Liver (tissue), 9 donors: ENCODE data around the gene NOVA2. TPM values are rescaled to one million over a fixed set of nuclear protein-coding genes. Genes with fewer than 3 reads are reported as not detected.

Experiments
- DNase-seq: peaks from one replicate; pipeline ENCODE4 v3.0.0-alpha.2; 2017; ENCODE audit warnings: low spot score
- H3K27ac ChIP-seq, 2 donors: one replicate each; pipeline ENCODE4 v1.7.0; 2013; ENCODE audit warnings: inconsistent platforms in 2 of 2, low read length in 2 of 2, control low read depth in 1 of 2, low read depth in 1 of 2, mild to moderate bottlenecking in 1 of 2
- H3K27me3 ChIP-seq, 4 donors: one replicate each; pipeline versions ENCODE4 v1.6.1 to v1.7.0; 2013; ENCODE audit warnings: low read length in 3 of 4, inconsistent platforms in 1 of 4, mild to moderate bottlenecking in 1 of 4, moderate library complexity in 1 of 4; ENCODE audit not compliant: control insufficient read depth in 4 of 4, insufficient read depth in 4 of 4
- H3K36me3 ChIP-seq, 4 donors: one replicate each; pipeline versions ENCODE4 v1.6.1 to v1.7.0; 2013; ENCODE audit warnings: low read length in 3 of 4, mild to moderate bottlenecking in 3 of 4, low read depth in 1 of 4, moderate library complexity in 1 of 4; ENCODE audit not compliant: control insufficient read depth in 4 of 4, insufficient read depth in 3 of 4
- H3K4me1 ChIP-seq, 4 donors: one replicate each; pipeline versions ENCODE4 v1.6.1 to v1.7.0; 2013; ENCODE audit warnings: low read length in 3 of 4, mild to moderate bottlenecking in 3 of 4, moderate library complexity in 1 of 4; ENCODE audit not compliant: control insufficient read depth in 4 of 4, insufficient read depth in 4 of 4
- H3K4me3 ChIP-seq, 3 donors: one replicate each; pipeline versions ENCODE4 v1.6.1 to v1.7.0; 2013; ENCODE audit warnings: low read length in 3 of 3, control low read depth in 1 of 3, low read depth in 1 of 3, mild to moderate bottlenecking in 1 of 3
- H3K9ac ChIP-seq, 2 donors: one replicate each; pipeline ENCODE4 v1.7.0; 2013; ENCODE audit warnings: low read length in 2 of 2, mild to moderate bottlenecking in 2 of 2, moderate library complexity in 2 of 2, control low read depth in 1 of 2, low read depth in 1 of 2
- H3K9me3 ChIP-seq, 4 donors: one replicate each; pipeline versions ENCODE4 v1.6.1 to v1.7.0; 2013; ENCODE audit warnings: low read length in 3 of 4; ENCODE audit not compliant: control insufficient read depth in 4 of 4
- EGR1 ChIP-seq, 2 donors: IDR thresholded peaks; 2 replicates each; pipeline ENCODE4 v1.6.1; 2016 to 2018; ENCODE audit warnings: antibody characterized with exemption in 2 of 2, low read depth in 2 of 2
- FOXA1 ChIP-seq: IDR thresholded peaks from 2 replicates; pipeline ENCODE4 v1.6.1; 2016; ENCODE audit warnings: antibody characterized with exemption
- FOXA2 ChIP-seq: IDR thresholded peaks from 2 replicates; pipeline ENCODE4 v1.6.1; 2016; ENCODE audit warnings: antibody characterized with exemption
- GABPA ChIP-seq, 2 donors: IDR thresholded peaks in 1 of 2; conservative IDR thresholded peaks in 1 of 2; 2 replicates each; pipeline ENCODE4 v1.6.1; 2016; ENCODE audit warnings: antibody characterized with exemption in 2 of 2, mild to moderate bottlenecking in 1 of 2, moderate library complexity in 1 of 2
- HNF4A ChIP-seq, 2 donors: conservative IDR thresholded peaks; 2 replicates each; pipeline ENCODE4 v1.6.1; 2016; ENCODE audit warnings: antibody characterized with exemption in 2 of 2, mild to moderate bottlenecking in 2 of 2
- HNF4G ChIP-seq: IDR thresholded peaks from 2 replicates; pipeline ENCODE4 v1.6.1; 2016; ENCODE audit warnings: antibody characterized with exemption
- JUND ChIP-seq, 2 donors: IDR thresholded peaks; 2 replicates each; pipeline ENCODE4 v1.6.1; 2016; ENCODE audit warnings: antibody characterized with exemption in 2 of 2
- RAD21 ChIP-seq, 2 donors: IDR thresholded peaks; 2 replicates each; pipeline ENCODE4 v1.6.1; 2016; ENCODE audit warnings: antibody characterized with exemption in 2 of 2, mild to moderate bottlenecking in 2 of 2
- REST ChIP-seq: IDR thresholded peaks from 2 replicates; pipeline ENCODE4 v1.6.1; 2016; ENCODE audit warnings: antibody characterized with exemption, mild to moderate bottlenecking
- TAF1 ChIP-seq: conservative IDR thresholded peaks from 2 replicates; pipeline ENCODE4 v1.6.1; 2016; ENCODE audit warnings: antibody characterized with exemption, mild to moderate bottlenecking
- YY1 ChIP-seq: IDR thresholded peaks from 2 replicates; pipeline ENCODE4 v1.6.1; 2016; ENCODE audit warnings: antibody characterized with exemption, mild to moderate bottlenecking
- WGBS: extraction: QIAGEN DNeasy Blood & Tissue Kit; methylation state at CpG from one replicate; pipeline ENCODE4 v1.1.7; 2013; 5-methylcytosine and 5-hydroxymethylcytosine counted together
- polyA plus RNA-seq, 2 donors: library from polyadenylated mRNA; stranded (reverse) in 1 of 2; unstranded in 1 of 2; fragments of 200-250 nt in 1 of 2; fragments of >200 nt in 1 of 2; fragmentation: Nextera tagmentation in 1 of 2; extraction: Ambion mirVana in 1 of 2; gene quantifications; one replicate each; pipeline versions ENCODE4 v1.2.1 to v1.2.3, GENCODE V29; 2013 to 2015
- total RNA-seq, 2 donors: library from RNA; depleted of rRNA; stranded (reverse); fragments of >200 nt; gene quantifications; one replicate each; pipeline ENCODE4 v1.2.3, GENCODE V29; 2014
- TF ChIP-seq, protein P1 (sequence below): IDR thresholded peaks from 2 replicates; pipeline ENCODE4 v1.6.1; 2016; ENCODE audit warnings: antibody characterized with exemption
- TF ChIP-seq, protein P2 (sequence below): fragments of 150-350 bp; IDR thresholded peaks from 2 replicates; pipeline ENCODE4 v1.5.1; 2017; ENCODE audit warnings: improper control_type of control experiment, low read depth, low read length; ENCODE audit not compliant: missing input control
- TF ChIP-seq, protein P3 (sequence below): IDR thresholded peaks from 2 replicates; pipeline ENCODE4 v1.6.1; 2016; ENCODE audit warnings: antibody characterized with exemption
- donor health status: healthy.
- donor health status: healthy.
- donor health status: healthy.
- donor health status: healthy.
- donor health status: healthy.

NOVA2 gene
- total and polyA plus RNA-seq, 4 donors = 0.31 to 1.6 (median 0.42) TPM

DNA sequence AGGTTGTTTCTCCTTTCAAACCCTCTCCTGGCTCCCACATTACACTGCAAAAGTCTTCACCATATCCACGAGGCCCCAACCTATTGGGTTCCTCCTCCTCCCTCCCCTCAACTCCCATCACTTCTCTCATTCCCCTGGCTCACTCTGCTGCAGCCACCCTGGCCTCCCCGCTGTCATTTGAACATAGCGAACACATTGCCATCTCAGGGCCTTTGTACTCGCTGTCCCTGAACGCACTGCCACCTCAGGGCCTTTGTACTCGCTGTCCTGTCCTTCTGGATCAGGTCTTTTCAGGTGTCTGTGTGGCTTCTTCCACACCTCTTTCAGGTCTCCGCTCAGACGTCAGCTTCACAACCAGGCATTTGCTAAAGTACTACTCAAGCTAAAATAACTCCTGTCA, 23.3 kb upstream of the NOVA2 start:
- Histone ChIP-seq H3K36me3 (no peaks in the 10 kb centered on the region), H3K4me1 (peaks cover 0 to 17% (median 8%) of the 10 kb centered on the region in 4 donors), H3K27ac (no peak overlapping the region), H3K9me3 (no peaks in the 10 kb centered on the region), H3K27me3 (no peaks in the 10 kb centered on the region), H3K4me3 (no peak overlapping the region), H3K9ac (no peak overlapping the region)
- no peak for TF ChIP-seq JUND (IDR thresholded peaks at IDR 0.05)
- no peak for TF ChIP-seq FOXA1
- TF ChIP-seq, protein P1, sequence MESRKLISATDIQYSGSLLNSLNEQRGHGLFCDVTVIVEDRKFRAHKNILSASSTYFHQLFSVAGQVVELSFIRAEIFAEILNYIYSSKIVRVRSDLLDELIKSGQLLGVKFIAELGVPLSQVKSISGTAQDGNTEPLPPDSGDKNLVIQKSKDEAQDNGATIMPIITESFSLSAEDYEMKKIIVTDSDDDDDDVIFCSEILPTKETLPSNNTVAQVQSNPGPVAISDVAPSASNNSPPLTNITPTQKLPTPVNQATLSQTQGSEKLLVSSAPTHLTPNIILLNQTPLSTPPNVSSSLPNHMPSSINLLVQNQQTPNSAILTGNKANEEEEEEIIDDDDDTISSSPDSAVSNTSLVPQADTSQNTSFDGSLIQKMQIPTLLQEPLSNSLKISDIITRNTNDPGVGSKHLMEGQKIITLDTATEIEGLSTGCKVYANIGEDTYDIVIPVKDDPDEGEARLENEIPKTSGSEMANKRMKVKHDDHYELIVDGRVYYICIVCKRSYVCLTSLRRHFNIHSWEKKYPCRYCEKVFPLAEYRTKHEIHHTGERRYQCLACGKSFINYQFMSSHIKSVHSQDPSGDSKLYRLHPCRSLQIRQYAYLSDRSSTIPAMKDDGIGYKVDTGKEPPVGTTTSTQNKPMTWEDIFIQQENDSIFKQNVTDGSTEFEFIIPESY = no peak
- TF ChIP-seq RAD21 (IDR thresholded peaks at IDR 0.05) = no peak
- TF ChIP-seq, protein P2, sequence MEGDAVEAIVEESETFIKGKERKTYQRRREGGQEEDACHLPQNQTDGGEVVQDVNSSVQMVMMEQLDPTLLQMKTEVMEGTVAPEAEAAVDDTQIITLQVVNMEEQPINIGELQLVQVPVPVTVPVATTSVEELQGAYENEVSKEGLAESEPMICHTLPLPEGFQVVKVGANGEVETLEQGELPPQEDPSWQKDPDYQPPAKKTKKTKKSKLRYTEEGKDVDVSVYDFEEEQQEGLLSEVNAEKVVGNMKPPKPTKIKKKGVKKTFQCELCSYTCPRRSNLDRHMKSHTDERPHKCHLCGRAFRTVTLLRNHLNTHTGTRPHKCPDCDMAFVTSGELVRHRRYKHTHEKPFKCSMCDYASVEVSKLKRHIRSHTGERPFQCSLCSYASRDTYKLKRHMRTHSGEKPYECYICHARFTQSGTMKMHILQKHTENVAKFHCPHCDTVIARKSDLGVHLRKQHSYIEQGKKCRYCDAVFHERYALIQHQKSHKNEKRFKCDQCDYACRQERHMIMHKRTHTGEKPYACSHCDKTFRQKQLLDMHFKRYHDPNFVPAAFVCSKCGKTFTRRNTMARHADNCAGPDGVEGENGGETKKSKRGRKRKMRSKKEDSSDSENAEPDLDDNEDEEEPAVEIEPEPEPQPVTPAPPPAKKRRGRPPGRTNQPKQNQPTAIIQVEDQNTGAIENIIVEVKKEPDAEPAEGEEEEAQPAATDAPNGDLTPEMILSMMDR = no peak
- TF ChIP-seq, protein P3, sequence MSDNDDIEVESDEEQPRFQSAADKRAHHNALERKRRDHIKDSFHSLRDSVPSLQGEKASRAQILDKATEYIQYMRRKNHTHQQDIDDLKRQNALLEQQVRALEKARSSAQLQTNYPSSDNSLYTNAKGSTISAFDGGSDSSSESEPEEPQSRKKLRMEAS = no peak
- no peak for TF ChIP-seq TAF1
- TF ChIP-seq EGR1 (IDR thresholded peaks at IDR 0.05; ENCODE audit: low read depth in 2 of 2) = no peak
- TF ChIP-seq HNF4G = no peak
- TF ChIP-seq REST = no peak
- DNase-seq = no peak
- 89% methylated on average over 8 of the region's 8 CpGs for WGBS

- Histone ChIP-seq H3K4me3 (peak overlapping the region; percentile 54 to 95 (median 70)), H3K27me3 (no peaks in the 10 kb centered on the region), H3K27ac (peak overlapping the region; percentile 41 to 69), H3K4me1 (peaks cover 0 to 17% (median 8%) of the 10 kb centered on the region in 4 donors), H3K9ac (peak overlapping the region; percentile 61 to 88), H3K36me3 (no peaks in the 10 kb centered on the region), H3K9me3 (no peaks in the 10 kb centered on the region)
- DNase-seq = no peak
- WGBS = 11% methylated on average over 13 of the region's 13 CpGs
- TF ChIP-seq YY1 (no peak), HNF4A (conservative IDR thresholded peaks at IDR 0.05) (no peak), GABPA (IDR thresholded peaks at IDR 0.05 in 1 of 2, conservative IDR thresholded peaks at IDR 0.05 in 1 of 2) (no peak), FOXA2 (no peak), TAF1 (no peak), RAD21 (IDR thresholded peaks at IDR 0.05) (no peak), FOXA1 (no peak)
- TF ChIP-seq, protein P1 = no peak
- TF ChIP-seq, protein P3 = no peak
- TF ChIP-seq, protein P2 = no peak
Observed at GRCh38 chr19:45995715-45996385, 22.2 kb upstream of the NOVA2 start.
